ENCODE measurements around the gene CIPC. TPM values are rescaled to one million over a fixed set of nuclear protein-coding genes. Genes with fewer than 3 reads are reported as not detected.
A peak's percentile ranks its signal among the peaks of the same experiment; 100 is the strongest.

Gene CIPC
- total RNA-seq, 1 experiment from 2014 or later = 20.6 TPM

GRCh38 chr14:77158175-77158881 is 60.3 kb downstream of the CIPC start:
- no peaks in the 10 kb centered on the region for H3K9me2 ChIP-seq (ENCODE audit: insufficient read depth)
- H3K4me2 ChIP-seq (ENCODE audit: low read length) = peak overlapping the region; percentile 47
- ChIA-PET CTCF (interaction anchor here (1.0 kb wide), 1 partner anchor 158 kb away, joined by 3 read pairs; no protein-coding TSS in a partner anchor), RAD21 (ENCODE audit: low non-redundant PET in 1 of 2, low total read pairs in 2 of 2, uncharacterized antibody in 2 of 2, unreplicated experiment in 2 of 2) (no interaction called here), POLR2A (no interaction called here)
- no peaks in the 10 kb centered on the region for H3K79me2 ChIP-seq (ENCODE audit: insufficient read depth, low read length)
- no peak overlapping the region for H3K4me3 ChIP-seq (replicated peaks in 1 of 2; ENCODE audit: low read depth in 1 of 2, low read length in 2 of 2)
- DNase-seq (ENCODE audit: low read depth, low spot score) = no peak
- no peaks in the 10 kb centered on the region for H3K9me3 ChIP-seq (ENCODE audit: control insufficient read depth in 1 of 2, insufficient read depth in 1 of 2, low read depth in 1 of 2, low read length in 2 of 2)
- H3K4me1 ChIP-seq (ENCODE audit: control insufficient read depth in 1 of 2, insufficient read depth in 2 of 2, low read length in 2 of 2) = peaks cover 9 to 16% of the 10 kb centered on the region in 2 experiments; a peak in 3 of 4 replicates
- H4K20me1 ChIP-seq (ENCODE audit: insufficient read depth) = no peaks in the 10 kb centered on the region
- peak; percentile 88 for ATAC-seq
- no peaks in the 10 kb centered on the region for H3K27me3 ChIP-seq (ENCODE audit: insufficient read depth, low read length)
- H3K9ac ChIP-seq (ENCODE audit: low read length) = no peak overlapping the region; the same call in 1 of the 2 replicates
- no peak overlapping the region for H3K27ac ChIP-seq (ENCODE audit: low read depth, low read length)
- intact Hi-C loops (cut with micrococcal nuclease) = no loop called here
- no TSS peak for BruUV-seq (replicated peaks)
- H2AFZ ChIP-seq (ENCODE audit: low read depth, low read length, poor library complexity, severe bottlenecking) = peak overlapping the region; percentile 61
- no peaks in the 10 kb centered on the region for H3K36me3 ChIP-seq (ENCODE audit: control insufficient read depth in 1 of 2, insufficient read depth in 2 of 2, low read length in 2 of 2)
- TF ChIP-seq FOSL1 (IDR thresholded peaks at IDR 0.05; ENCODE audit: low read depth) = no peak
- no peak for TF ChIP-seq RAD21 (IDR thresholded peaks at IDR 0.05; ENCODE audit: low read depth)
- no peak for TF ChIP-seq ZNF274 (IDR thresholded peaks at IDR 0.05; ENCODE audit: low read depth, low read length)
- no peak for TF ChIP-seq ATF3 (IDR thresholded peaks at IDR 0.05)
- 0 out of 2 replicates have a peak, but pooled peaks have one; percentile 10 for TF ChIP-seq MAX (IDR thresholded peaks at IDR 0.05)

GRCh38 chr14:77158882-77159255 is 60.8 kb downstream of the CIPC start:
- intact Hi-C loops (cut with micrococcal nuclease) = no loop called here
- Histone ChIP-seq H3K9me2 (ENCODE audit: insufficient read depth) (no peaks in the 10 kb centered on the region), H3K27ac (ENCODE audit: low read depth, low read length) (no peak overlapping the region), H3K79me2 (ENCODE audit: insufficient read depth, low read length) (no peaks in the 10 kb centered on the region), H3K9ac (ENCODE audit: low read length) (no peak overlapping the region), H3K36me3 (ENCODE audit: control insufficient read depth in 1 of 2, insufficient read depth in 2 of 2, low read length in 2 of 2) (no peaks in the 10 kb centered on the region), H4K20me1 (ENCODE audit: insufficient read depth) (no peaks in the 10 kb centered on the region), H2AFZ (ENCODE audit: low read depth, low read length, poor library complexity, severe bottlenecking) (peak overlapping the region; percentile 61), H3K4me3 (replicated peaks in 1 of 2; ENCODE audit: low read depth in 1 of 2, low read length in 2 of 2) (no peak overlapping the region), H3K9me3 (ENCODE audit: control insufficient read depth in 1 of 2, insufficient read depth in 1 of 2, low read depth in 1 of 2, low read length in 2 of 2) (no peaks in the 10 kb centered on the region), H3K4me2 (ENCODE audit: low read length) (peak overlapping the region; percentile 47), H3K4me1 (ENCODE audit: control insufficient read depth in 1 of 2, insufficient read depth in 2 of 2, low read length in 2 of 2) (peaks cover 9 to 16% of the 10 kb centered on the region in 2 experiments; a peak in 3 of 4 replicates), H3K27me3 (ENCODE audit: insufficient read depth, low read length) (no peaks in the 10 kb centered on the region)
- no peak for DNase-seq (ENCODE audit: low read depth, low spot score)
- BruUV-seq (replicated peaks) = no TSS peak
- ChIA-PET CTCF (no interaction called here), RAD21 (ENCODE audit: low non-redundant PET in 1 of 2, low total read pairs in 2 of 2, uncharacterized antibody in 2 of 2, unreplicated experiment in 2 of 2) (no interaction called here), POLR2A (no interaction called here)
- no peak for ATAC-seq
- TF ChIP-seq TCF7L2 (IDR thresholded peaks at IDR 0.05; ENCODE audit: borderline replicate concordance, extremely low read depth, insufficient read depth, insufficient read length) = no peak
- TF ChIP-seq YY1 (IDR thresholded peaks at IDR 0.05; ENCODE audit: extremely low read depth, insufficient replicate concordance, low read depth, low read length) = no peak
- no peak for TF ChIP-seq ZFX (IDR thresholded peaks at IDR 0.05)
- TF ChIP-seq EZH2phosphoT487 (IDR thresholded peaks at IDR 0.05; ENCODE audit: borderline replicate concordance) = no peak
- no peak for TF ChIP-seq CEBPB (IDR thresholded peaks at IDR 0.05; ENCODE audit: low read depth)
- no peak for TF ChIP-seq JUND (IDR thresholded peaks at IDR 0.05)
- TF ChIP-seq REST (IDR thresholded peaks at IDR 0.05; ENCODE audit: low read depth) = no peak
- no peak for TF ChIP-seq MAX (IDR thresholded peaks at IDR 0.05)
- no peak for TF ChIP-seq CTCF (IDR thresholded peaks at IDR 0.05 in 2 of 3, conservative IDR thresholded peaks at IDR 0.05 in 1 of 3; ENCODE audit: borderline replicate concordance in 1 of 3, insufficient read depth in 1 of 3, low read depth in 2 of 3, low read length in 2 of 3)
